Smooth muscle cell (in vitro differentiated cells): ENCODE results near the gene MLLT1. TPM values are rescaled to one million over a fixed set of nuclear protein-coding genes. Genes with fewer than 3 reads are reported as not detected.
"Not testable (repeated sequence)": the region's sequence is repeated elsewhere in the genome, so short reads cannot be mapped to it uniquely, and the experiment has no call there.

Experiments used
- DNase-seq: peaks from one replicate; lab custom pipeline; 2025; ENCODE audit not compliant: unreplicated experiment; lab: John Stamatoyannopoulos, UW
- H2AFZ ChIP-seq: fragments of 200-600 bp; sonication (generic); 2 replicates; pipeline ENCODE4 v1.6.0; 2016; ENCODE audit warnings: antibody characterized with exemption, low read depth, mild to moderate bottlenecking
- H3F3A ChIP-seq: fragments of 200-600 bp; sonication (generic); 2 replicates; pipeline ENCODE4 v1.6.0; 2017; ENCODE audit warnings: antibody characterized with exemption, low read depth
- H3K27ac ChIP-seq: fragments of 200-600 bp; sonication (generic); 2 replicates; pipeline ENCODE4 v1.5.1; 2016; ENCODE audit warnings: low read depth, mild to moderate bottlenecking
- H3K27me3 ChIP-seq: fragments of 200-600 bp; sonication (generic); 2 replicates; pipeline ENCODE4 v1.6.1; 2016; ENCODE audit warnings: low read depth, mild to moderate bottlenecking
- H3K36me3 ChIP-seq: fragments of 200-600 bp; sonication (generic); 2 replicates; pipeline ENCODE4 v1.5.1; 2016; ENCODE audit warnings: low read depth
- H3K4me1 ChIP-seq: fragments of 200-600 bp; sonication (generic); 2 replicates; pipeline ENCODE4 v1.5.1; 2016; ENCODE audit warnings: low read depth
- H3K4me2 ChIP-seq: fragments of 200-600 bp; sonication (generic); 2 replicates; pipeline ENCODE4 v1.6.0; 2016; ENCODE audit warnings: mild to moderate bottlenecking
- H3K4me3 ChIP-seq: fragments of 200-600 bp; sonication (generic); 2 replicates; pipeline ENCODE4 v1.5.1; 2016; ENCODE audit warnings: mild to moderate bottlenecking
- H3K79me2 ChIP-seq: fragments of 200-600 bp; sonication (generic); 2 replicates; pipeline ENCODE4 v1.6.0; 2016; ENCODE audit warnings: low read depth, mild to moderate bottlenecking
- H3K9ac ChIP-seq: fragments of 200-600 bp; sonication (generic); 2 replicates; pipeline ENCODE4 v1.6.0; 2016; ENCODE audit warnings: low read depth
- H3K9me3 ChIP-seq: fragments of 200-600 bp; sonication (generic); replicated peaks from 2 replicates; pipeline ENCODE4 v1.5.1; 2016; ENCODE audit warnings: low read depth
- H4K20me1 ChIP-seq: fragments of 200-600 bp; sonication (generic); 2 replicates; pipeline ENCODE4 v1.6.0; 2016; ENCODE audit warnings: low read depth
- WGBS: methylation state at CpG from one replicate; pipeline ENCODE4 v1.1.7; 2016; ENCODE audit warnings: low lambda C conversion rate; 5-methylcytosine and 5-hydroxymethylcytosine counted together
- polyA plus RNA-seq: library from polyadenylated mRNA; unstranded; fragments of >200 nt; fragmentation: Nextera tagmentation; extraction: Ambion mirVana; gene quantifications from 2 replicates; pipeline ENCODE4 v1.2.1, GENCODE V29; 2016
- total RNA-seq: library from RNA; depleted of rRNA; stranded (reverse); fragments of >200 nt; gene quantifications from 2 replicates; pipeline ENCODE4 v1.2.3, GENCODE V29; 2014
- TF ChIP-seq, protein P1 (sequence below): fragments of 200-600 bp; sonication (generic); IDR thresholded peaks from 2 replicates; pipeline ENCODE4 v1.5.1; 2017; ENCODE audit warnings: borderline replicate concordance, mild to moderate bottlenecking, antibody characterized with exemption; ENCODE audit not compliant: insufficient read depth, poor library complexity, severe bottlenecking

The MLLT1 gene
- total and polyA plus RNA-seq, 2 experiments from 2014 or later, result 18.8 to 27.3 TPM

GRCh38 chr19:6292006-6292405 is 12.2 kb upstream of the MLLT1 start:
- H3K27me3 ChIP-seq, result no peaks in the 10 kb centered on the region
- H3K4me1 ChIP-seq, result no peaks in the 10 kb centered on the region
- 67% methylated on average over 4 of the region's 4 CpGs for WGBS
- no peaks in the 10 kb centered on the region for H3F3A ChIP-seq
- TF ChIP-seq, protein P1, sequence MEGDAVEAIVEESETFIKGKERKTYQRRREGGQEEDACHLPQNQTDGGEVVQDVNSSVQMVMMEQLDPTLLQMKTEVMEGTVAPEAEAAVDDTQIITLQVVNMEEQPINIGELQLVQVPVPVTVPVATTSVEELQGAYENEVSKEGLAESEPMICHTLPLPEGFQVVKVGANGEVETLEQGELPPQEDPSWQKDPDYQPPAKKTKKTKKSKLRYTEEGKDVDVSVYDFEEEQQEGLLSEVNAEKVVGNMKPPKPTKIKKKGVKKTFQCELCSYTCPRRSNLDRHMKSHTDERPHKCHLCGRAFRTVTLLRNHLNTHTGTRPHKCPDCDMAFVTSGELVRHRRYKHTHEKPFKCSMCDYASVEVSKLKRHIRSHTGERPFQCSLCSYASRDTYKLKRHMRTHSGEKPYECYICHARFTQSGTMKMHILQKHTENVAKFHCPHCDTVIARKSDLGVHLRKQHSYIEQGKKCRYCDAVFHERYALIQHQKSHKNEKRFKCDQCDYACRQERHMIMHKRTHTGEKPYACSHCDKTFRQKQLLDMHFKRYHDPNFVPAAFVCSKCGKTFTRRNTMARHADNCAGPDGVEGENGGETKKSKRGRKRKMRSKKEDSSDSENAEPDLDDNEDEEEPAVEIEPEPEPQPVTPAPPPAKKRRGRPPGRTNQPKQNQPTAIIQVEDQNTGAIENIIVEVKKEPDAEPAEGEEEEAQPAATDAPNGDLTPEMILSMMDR, result no peak
- no peak overlapping the region for H3K4me2 ChIP-seq
- H3K9ac ChIP-seq, result no peak overlapping the region
- H3K36me3 ChIP-seq, result no peaks in the 10 kb centered on the region
- H2AFZ ChIP-seq, result no peak overlapping the region
- no peaks in the 10 kb centered on the region for H3K79me2 ChIP-seq
- no peak overlapping the region for H3K27ac ChIP-seq
- H4K20me1 ChIP-seq, result no peaks in the 10 kb centered on the region
- no peaks in the 10 kb centered on the region for H3K9me3 ChIP-seq
- H3K4me3 ChIP-seq, result no peak overlapping the region
- no peak for DNase-seq

- H3K9me3 ChIP-seq, result no peaks in the 10 kb centered on the region
- no peaks in the 10 kb centered on the region for H3K36me3 ChIP-seq
- no peaks in the 10 kb centered on the region for H3K4me1 ChIP-seq
- H3K9ac ChIP-seq, result no peak overlapping the region
- H3K27ac ChIP-seq, result no peak overlapping the region
- H3F3A ChIP-seq, result no peaks in the 10 kb centered on the region
- H4K20me1 ChIP-seq, result no peaks in the 10 kb centered on the region
- no peak overlapping the region for H3K4me2 ChIP-seq
- 88% methylated on average over 1 of the region's 1 CpG for WGBS
- no peak overlapping the region for H3K4me3 ChIP-seq
- DNase-seq, result no peak
- TF ChIP-seq, protein P1, result no peak
- H3K27me3 ChIP-seq, result no peaks in the 10 kb centered on the region
- H3K79me2 ChIP-seq, result no peaks in the 10 kb centered on the region
- no peak overlapping the region for H2AFZ ChIP-seq
These were observed 9.0 kb upstream of the MLLT1 start for GRCh38 chr19:6288737-6289136.

DNA sequence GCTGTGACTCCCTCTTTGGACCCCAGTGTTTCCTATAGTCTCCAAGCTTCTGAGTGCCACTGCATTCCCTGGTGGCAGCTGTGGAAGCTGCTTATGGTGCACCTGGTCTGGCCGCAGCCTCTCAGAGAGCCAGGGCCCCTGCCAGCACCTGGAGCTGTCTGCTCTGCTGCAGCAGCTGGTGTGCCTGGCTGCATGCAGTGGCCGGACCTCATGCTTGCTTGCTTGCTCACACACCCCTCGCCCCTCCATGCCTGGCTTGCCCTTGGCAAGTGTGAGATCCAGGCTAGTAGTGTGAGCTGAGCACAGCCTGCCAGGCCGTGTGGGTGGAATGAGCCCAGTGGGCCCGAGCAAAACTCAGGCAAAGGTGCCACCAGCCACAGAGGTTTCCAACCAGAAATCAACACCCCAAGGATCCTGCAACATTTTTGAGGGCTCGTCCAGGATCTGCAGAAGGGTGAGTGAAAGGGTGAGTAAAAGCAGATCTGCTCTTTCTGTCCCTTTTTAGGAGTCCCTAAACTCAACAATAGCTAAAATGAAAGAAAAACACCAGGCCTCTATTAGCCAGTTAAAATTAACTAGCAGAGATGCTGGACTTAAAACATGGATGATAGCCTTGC is 7.6 kb upstream of the MLLT1 start:
- no peaks in the 10 kb centered on the region for H3F3A ChIP-seq
- no peak for DNase-seq
- H4K20me1 ChIP-seq, result no peaks in the 10 kb centered on the region
- no peaks in the 10 kb centered on the region for H3K9me3 ChIP-seq
- no peaks in the 10 kb centered on the region for H3K27me3 ChIP-seq
- TF ChIP-seq, protein P1, result no peak
- H3K4me1 ChIP-seq, result no peaks in the 10 kb centered on the region
- WGBS, result 74% methylated on average over 6 of the region's 6 CpGs
- no peak overlapping the region for H3K4me2 ChIP-seq
- no peaks in the 10 kb centered on the region for H3K36me3 ChIP-seq
- H2AFZ ChIP-seq, result no peak overlapping the region
- H3K27ac ChIP-seq, result no peak overlapping the region
- H3K9ac ChIP-seq, result no peak overlapping the region
- H3K79me2 ChIP-seq, result no peaks in the 10 kb centered on the region
- H3K4me3 ChIP-seq, result no peak overlapping the region

DNA sequence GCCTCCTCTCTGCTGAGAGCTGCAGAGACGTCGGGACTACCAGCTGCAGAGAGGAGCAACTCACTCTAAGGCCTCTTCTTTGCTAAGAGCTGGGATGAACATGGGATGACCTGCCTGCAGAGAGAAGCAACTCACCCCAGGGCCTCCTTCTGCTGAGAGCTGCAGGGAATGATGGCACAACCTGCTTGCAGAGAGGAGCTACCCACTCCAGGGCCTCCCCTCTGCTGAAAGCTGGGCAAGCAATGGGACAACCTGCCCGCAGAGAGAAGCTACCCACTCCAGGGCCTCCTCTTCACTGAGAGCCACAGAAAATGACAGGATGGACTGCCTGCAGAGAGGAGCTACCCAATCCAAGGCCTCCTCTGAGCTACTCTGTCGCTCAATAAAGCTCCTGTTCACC is 6.9 kb upstream of the MLLT1 start:
- H3K27me3 ChIP-seq, result no peaks in the 10 kb centered on the region
- H3K9me3 ChIP-seq, result no peaks in the 10 kb centered on the region
- H2AFZ ChIP-seq, result no peak overlapping the region
- H3K79me2 ChIP-seq, result no peaks in the 10 kb centered on the region
- no peak overlapping the region for H3K4me3 ChIP-seq
- WGBS, result 75% methylated on average over 4 of the region's 4 CpGs
- DNase-seq, result no peak
- H3K4me1 ChIP-seq, result no peaks in the 10 kb centered on the region
- H3K9ac ChIP-seq, result no peak overlapping the region
- TF ChIP-seq, protein P1, result no peak
- H3K36me3 ChIP-seq, result no peaks in the 10 kb centered on the region
- no peaks in the 10 kb centered on the region for H3F3A ChIP-seq
- no peak overlapping the region for H3K4me2 ChIP-seq
- H4K20me1 ChIP-seq, result no peaks in the 10 kb centered on the region
- no peak overlapping the region for H3K27ac ChIP-seq

GRCh38 chr19:6282393-6282792 is 2.6 kb upstream of the MLLT1 start:
- H3K9ac ChIP-seq, H3K9me3 ChIP-seq, H3K36me3 ChIP-seq, H3K27me3 ChIP-seq, H3K27ac ChIP-seq, H3K4me2 ChIP-seq, H4K20me1 ChIP-seq, DNase-seq, H3K4me1 ChIP-seq, H2AFZ ChIP-seq, H3F3A ChIP-seq, H3K4me3 ChIP-seq: not testable (repeated sequence)
- H3K79me2 ChIP-seq, result peaks cover 20% of the 10 kb centered on the region
- 80% methylated on average over 6 of the region's 6 CpGs for WGBS
